ENCODE data around the gene ERFL.

The ERFL gene

DNA sequence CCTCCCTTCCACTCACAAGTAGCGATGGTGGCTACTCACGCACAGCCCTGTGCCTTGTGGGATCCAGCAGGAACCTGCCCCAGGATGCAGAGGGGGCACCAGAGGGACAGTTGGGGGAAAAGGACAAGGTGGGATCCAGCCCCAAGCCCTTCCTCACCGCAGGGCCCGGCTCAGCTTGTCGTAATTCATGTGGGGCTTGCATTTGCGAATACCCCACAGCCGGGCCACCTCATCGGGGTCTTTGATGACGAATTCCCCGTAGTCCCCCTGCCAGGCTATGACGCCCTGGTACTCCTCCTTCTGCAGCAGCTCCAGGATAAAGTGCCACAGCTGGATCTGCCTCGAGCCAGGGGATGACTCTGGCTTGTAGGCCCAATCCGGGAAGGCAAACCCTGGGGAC is 18.5 kb downstream of the ERFL start:
- TF ChIP-seq EGR1 (IDR thresholded peaks at IDR 0.05) = no peak
- TF ChIP-seq CREB1 (IDR thresholded peaks at IDR 0.05; ENCODE audit: low read depth) = no peak
- no peak for TF ChIP-seq TAF1 (IDR thresholded peaks at IDR 0.05; ENCODE audit: low read depth)
- TF ChIP-seq, protein P1, sequence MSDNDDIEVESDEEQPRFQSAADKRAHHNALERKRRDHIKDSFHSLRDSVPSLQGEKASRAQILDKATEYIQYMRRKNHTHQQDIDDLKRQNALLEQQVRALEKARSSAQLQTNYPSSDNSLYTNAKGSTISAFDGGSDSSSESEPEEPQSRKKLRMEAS (IDR thresholded peaks at IDR 0.05) = no peak
- no peak for TF ChIP-seq FOXM1 (IDR thresholded peaks at IDR 0.05; ENCODE audit: borderline replicate concordance, low read depth)
- no peak for TF ChIP-seq ZBTB7A (IDR thresholded peaks at IDR 0.05; ENCODE audit: low read depth)
- TF ChIP-seq REST (IDR thresholded peaks at IDR 0.05; ENCODE audit: low read depth) = no peak
- no peak for TF ChIP-seq USF1 (IDR thresholded peaks at IDR 0.05)
- TF ChIP-seq CEBPB (IDR thresholded peaks at IDR 0.05) = no peak
- no peak for TF ChIP-seq YY1 (IDR thresholded peaks at IDR 0.05; ENCODE audit: low read depth)
- TF ChIP-seq NFIC (IDR thresholded peaks at IDR 0.05) = no peak
- no peak for TF ChIP-seq RAD21 (IDR thresholded peaks at IDR 0.05; ENCODE audit: low read depth)
- TF ChIP-seq TEAD4 (IDR thresholded peaks at IDR 0.05) = no peak

GRCh38 chr19:41908724-41909464 is 19.4 kb downstream of the ERFL start:
- TF ChIP-seq TAF1 (IDR thresholded peaks at IDR 0.05; ENCODE audit: low read depth) (no peak), TCF12 (IDR thresholded peaks at IDR 0.05; ENCODE audit: low read depth) (no peak), NFIC (IDR thresholded peaks at IDR 0.05) (no peak), CREB1 (IDR thresholded peaks at IDR 0.05; ENCODE audit: low read depth) (no peak), CEBPB (IDR thresholded peaks at IDR 0.05) (no peak), TEAD4 (IDR thresholded peaks at IDR 0.05) (no peak), USF1 (IDR thresholded peaks at IDR 0.05) (no peak)

DNA sequence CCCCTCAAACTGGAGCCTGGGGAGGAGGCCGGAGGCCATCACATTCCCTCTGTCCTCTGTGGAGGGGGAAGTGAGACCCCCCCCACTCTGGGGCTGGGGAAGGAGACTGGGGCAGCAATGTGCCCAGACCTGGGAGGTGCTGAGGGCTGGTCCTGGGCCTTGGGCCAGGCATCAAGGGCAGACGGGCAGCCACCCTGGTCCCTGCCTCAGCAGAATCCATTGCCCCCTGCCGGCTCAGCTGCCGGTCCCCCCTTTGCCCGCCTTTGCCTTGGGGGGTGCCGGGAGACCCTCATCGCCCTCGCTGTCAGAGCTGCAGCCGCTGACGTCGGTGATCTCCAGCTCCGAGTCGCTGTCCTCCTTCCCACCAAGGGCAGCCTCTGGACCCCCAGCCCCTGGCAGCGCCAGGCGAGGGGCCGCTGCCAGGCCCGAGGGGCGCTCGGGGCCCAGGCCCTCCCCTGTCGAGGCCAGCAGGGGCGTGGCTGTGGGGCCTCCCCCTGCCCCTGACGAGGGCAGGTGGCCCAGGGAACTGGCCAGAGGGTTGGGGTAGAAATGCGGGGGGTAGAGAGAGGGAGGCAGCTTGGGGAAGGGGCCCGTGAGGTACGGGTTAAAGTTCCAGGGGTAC is 20.1 kb downstream of the ERFL start:
- no peak for TF ChIP-seq ZBTB7A (IDR thresholded peaks at IDR 0.05; ENCODE audit: low read depth)
- TF ChIP-seq USF1 (IDR thresholded peaks at IDR 0.05) = no peak
- no peak for TF ChIP-seq YY1 (IDR thresholded peaks at IDR 0.05; ENCODE audit: low read depth)
- TF ChIP-seq CEBPB (IDR thresholded peaks at IDR 0.05) = no peak
- no peak for TF ChIP-seq REST (IDR thresholded peaks at IDR 0.05; ENCODE audit: low read depth)
- no peak for TF ChIP-seq FOXM1 (IDR thresholded peaks at IDR 0.05; ENCODE audit: borderline replicate concordance, low read depth)
- TF ChIP-seq, protein P1 (IDR thresholded peaks at IDR 0.05) = no peak
- no peak for TF ChIP-seq EGR1 (IDR thresholded peaks at IDR 0.05)
- TF ChIP-seq EP300 (IDR thresholded peaks at IDR 0.05; ENCODE audit: borderline replicate concordance) = no peak
- no peak for TF ChIP-seq TAF1 (IDR thresholded peaks at IDR 0.05; ENCODE audit: low read depth)

- TF ChIP-seq NFIC (IDR thresholded peaks at IDR 0.05) = no peak
- TF ChIP-seq FOXM1 (IDR thresholded peaks at IDR 0.05; ENCODE audit: borderline replicate concordance, low read depth) = no peak
- TF ChIP-seq EGR1 (IDR thresholded peaks at IDR 0.05) = no peak
- TF ChIP-seq TCF12 (IDR thresholded peaks at IDR 0.05; ENCODE audit: low read depth) = no peak
- TF ChIP-seq YY1 (IDR thresholded peaks at IDR 0.05; ENCODE audit: low read depth) = no peak
Measured at GRCh38 chr19:41906916-41907680, 21.2 kb downstream of the ERFL start.

GRCh38 chr19:41906271-41906670 is 22.0 kb downstream of the ERFL start:
- TF ChIP-seq TCF12 (IDR thresholded peaks at IDR 0.05; ENCODE audit: low read depth) = no peak
- no peak for TF ChIP-seq USF1 (IDR thresholded peaks at IDR 0.05)
- TF ChIP-seq, protein P1 (IDR thresholded peaks at IDR 0.05) = no peak
- no peak for TF ChIP-seq CEBPB (IDR thresholded peaks at IDR 0.05)
- TF ChIP-seq REST (IDR thresholded peaks at IDR 0.05; ENCODE audit: low read depth) = no peak
- no peak for TF ChIP-seq ZBTB7A (IDR thresholded peaks at IDR 0.05; ENCODE audit: low read depth)
- TF ChIP-seq YY1 (IDR thresholded peaks at IDR 0.05; ENCODE audit: low read depth) = no peak
- TF ChIP-seq NFIC (IDR thresholded peaks at IDR 0.05) = no peak
- TF ChIP-seq TAF1 (IDR thresholded peaks at IDR 0.05; ENCODE audit: low read depth) = no peak
- TF ChIP-seq FOXM1 (IDR thresholded peaks at IDR 0.05; ENCODE audit: borderline replicate concordance, low read depth) = no peak
- no peak for TF ChIP-seq TEAD4 (IDR thresholded peaks at IDR 0.05)
- no peak for TF ChIP-seq EP300 (IDR thresholded peaks at IDR 0.05; ENCODE audit: borderline replicate concordance)
- TF ChIP-seq RAD21 (IDR thresholded peaks at IDR 0.05; ENCODE audit: low read depth) = no peak
- TF ChIP-seq CREB1 (IDR thresholded peaks at IDR 0.05; ENCODE audit: low read depth) = no peak
- no peak for TF ChIP-seq EGR1 (IDR thresholded peaks at IDR 0.05)

All from Ishikawa (cell line).